Tibial nerve (tissue), 4 donors: ENCODE data around the gene EEPD1.

Experiments
- CTCF ChIP-seq, 5 experiments: fragments of 200-600 bp in 3 of 5; fragments of 450-650 bp in 2 of 5; sonication (generic) in 3 of 5; IDR thresholded peaks; one replicate each; pipeline ENCODE4 v1.5.1; 2016 to 2019; ENCODE audit warnings: antibody characterized with exemption in 5 of 5, mild to moderate bottlenecking in 3 of 5, moderate library complexity in 2 of 5
- EP300 ChIP-seq, 2 donors: sonication (generic); formaldehyde crosslinking; IDR thresholded peaks; one replicate each; pipeline ENCODE4 v1.6.1; 2017; ENCODE audit warnings: antibody characterized with exemption in 2 of 2, mild to moderate bottlenecking in 1 of 2
- POLR2A ChIP-seq, 2 donors: fragments of 450-650 bp; IDR thresholded peaks; one replicate each; pipeline ENCODE4 v1.6.1; 2017; ENCODE audit warnings: antibody characterized with exemption in 2 of 2, mild to moderate bottlenecking in 2 of 2, moderate library complexity in 2 of 2

GRCh38 chr7:36312064-36312914 is 159.2 kb downstream of the EEPD1 start:
- TF ChIP-seq CTCF (IDR thresholded peaks at IDR 0.05): no peak
- TF ChIP-seq POLR2A (IDR thresholded peaks at IDR 0.05): no peak
- no peak for TF ChIP-seq EP300 (IDR thresholded peaks at IDR 0.05)
